ENCODE measurements around the gene CLTCL1.

- no peak for TF ChIP-seq POLR2A (IDR thresholded peaks at IDR 0.05)
- TF ChIP-seq, protein P1, sequence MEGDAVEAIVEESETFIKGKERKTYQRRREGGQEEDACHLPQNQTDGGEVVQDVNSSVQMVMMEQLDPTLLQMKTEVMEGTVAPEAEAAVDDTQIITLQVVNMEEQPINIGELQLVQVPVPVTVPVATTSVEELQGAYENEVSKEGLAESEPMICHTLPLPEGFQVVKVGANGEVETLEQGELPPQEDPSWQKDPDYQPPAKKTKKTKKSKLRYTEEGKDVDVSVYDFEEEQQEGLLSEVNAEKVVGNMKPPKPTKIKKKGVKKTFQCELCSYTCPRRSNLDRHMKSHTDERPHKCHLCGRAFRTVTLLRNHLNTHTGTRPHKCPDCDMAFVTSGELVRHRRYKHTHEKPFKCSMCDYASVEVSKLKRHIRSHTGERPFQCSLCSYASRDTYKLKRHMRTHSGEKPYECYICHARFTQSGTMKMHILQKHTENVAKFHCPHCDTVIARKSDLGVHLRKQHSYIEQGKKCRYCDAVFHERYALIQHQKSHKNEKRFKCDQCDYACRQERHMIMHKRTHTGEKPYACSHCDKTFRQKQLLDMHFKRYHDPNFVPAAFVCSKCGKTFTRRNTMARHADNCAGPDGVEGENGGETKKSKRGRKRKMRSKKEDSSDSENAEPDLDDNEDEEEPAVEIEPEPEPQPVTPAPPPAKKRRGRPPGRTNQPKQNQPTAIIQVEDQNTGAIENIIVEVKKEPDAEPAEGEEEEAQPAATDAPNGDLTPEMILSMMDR (IDR thresholded peaks at IDR 0.05): no peak
- TF ChIP-seq POLR2AphosphoS5 (IDR thresholded peaks at IDR 0.05): no peak
These were observed 55.6 kb downstream of the CLTCL1 start for GRCh38 chr22:19235874-19236273.

Measured in prostate gland (tissue), 2 donors.